GM23338 (cell line): Measurements from ENCODE around the gene RBM42. TPM values are rescaled to one million over a fixed set of nuclear protein-coding genes. Genes with fewer than 3 reads are reported as not detected.

Experiments used
- ATAC-seq: fragments of 200-7000 bp; cut with Tn5 transposase; 3 replicates; pipeline ENCODE4 v1.9.1; 2020
- DNase-seq: peaks from one replicate; pipeline ENCODE4 v3.0.0-alpha.2; 2015; ENCODE audit warnings: low spot score
- H2AFZ ChIP-seq: fragments of 200-600 bp; sonication (generic); 2 replicates; pipeline ENCODE4 v1.8.0; 2016; ENCODE audit warnings: antibody characterized with exemption, mild to moderate bottlenecking, moderate library complexity
- H3F3A ChIP-seq: fragments of 200-600 bp; sonication (generic); replicated peaks from 2 replicates; pipeline ENCODE4 v1.8.0; 2017; ENCODE audit warnings: antibody characterized with exemption, mixed run types, low read depth
- H3K27ac ChIP-seq: fragments of 200-600 bp; sonication (generic); 2 replicates; pipeline ENCODE4 v1.6.1; 2016; ENCODE audit warnings: low read depth
- H3K27me3 ChIP-seq: fragments of 200-600 bp; sonication (generic); 2 replicates; pipeline ENCODE4 v1.8.0; 2016; ENCODE audit warnings: mild to moderate bottlenecking, mixed run types, moderate library complexity; ENCODE audit not compliant: insufficient read depth
- H3K36me3 ChIP-seq: fragments of 200-600 bp; sonication (generic); 2 replicates; pipeline ENCODE4 v1.8.0; 2016; ENCODE audit warnings: mild to moderate bottlenecking; ENCODE audit not compliant: insufficient read depth
- H3K4me1 ChIP-seq: fragments of 200-600 bp; sonication (generic); 2 replicates; pipeline ENCODE4 v1.8.0; 2016; ENCODE audit warnings: mild to moderate bottlenecking, moderate library complexity; ENCODE audit not compliant: insufficient read depth
- H3K4me2 ChIP-seq: fragments of 200-600 bp; sonication (generic); 2 replicates; pipeline ENCODE4 v1.7.1; 2017; ENCODE audit warnings: mixed run types
- H3K4me3 ChIP-seq: fragments of 200-600 bp; sonication (generic); 2 replicates; pipeline ENCODE4 v1.6.1; 2016; ENCODE audit warnings: mixed run types
- H3K79me2 ChIP-seq: fragments of 200-600 bp; sonication (generic); replicated peaks from 2 replicates; pipeline ENCODE4 v1.8.0; 2017; ENCODE audit warnings: mild to moderate bottlenecking; ENCODE audit not compliant: insufficient read depth
- H3K9me2 ChIP-seq: fragments of 200-600 bp; sonication (generic); 2 replicates; pipeline ENCODE4 v1.8.0; 2017; ENCODE audit not compliant: insufficient read depth
- H4K20me1 ChIP-seq: fragments of 200-600 bp; sonication (generic); replicated peaks from 2 replicates; pipeline ENCODE4 v1.8.0; 2017; ENCODE audit warnings: mild to moderate bottlenecking; ENCODE audit not compliant: insufficient read depth
- H3K27ac Mint-ChIP-seq: 2 replicates; pipeline ENCODE4 v1.8.0; 2020; ENCODE audit warnings: inconsistent platforms, mild to moderate bottlenecking, moderate library complexity, mixed read lengths
- H3K27me3 Mint-ChIP-seq: 3 replicates; pipeline ENCODE4 v1.8.0; 2022; ENCODE audit warnings: low read depth, mild to moderate bottlenecking, moderate library complexity, mixed read lengths, inconsistent platforms; ENCODE audit not compliant: insufficient read depth, poor library complexity
- H3K36me3 Mint-ChIP-seq: 3 replicates; pipeline ENCODE4 v1.8.0; 2021; ENCODE audit warnings: low read depth, mild to moderate bottlenecking, inconsistent platforms, moderate library complexity, mixed read lengths
- H3K4me1 Mint-ChIP-seq: 3 replicates; pipeline ENCODE4 v1.8.0; 2020; ENCODE audit warnings: mild to moderate bottlenecking, inconsistent platforms, mixed read lengths
- H3K4me3 Mint-ChIP-seq: 3 replicates; pipeline ENCODE4 v1.8.0; 2021; ENCODE audit warnings: moderate library complexity, mild to moderate bottlenecking, inconsistent platforms, mixed read lengths
- H3K9me3 Mint-ChIP-seq: 3 replicates; pipeline ENCODE4 v1.8.0; 2020; ENCODE audit warnings: moderate library complexity, mild to moderate bottlenecking, inconsistent platforms, mixed read lengths
- CREB1 ChIP-seq: fragments of 250-450 bp; sonication (Bioruptor Pico); IDR thresholded peaks from 2 replicates; pipeline ENCODE4 v1.5.0; 2020; ENCODE audit warnings: low read depth, mild to moderate bottlenecking, moderate library complexity
- CTCF ChIP-seq, 2 experiments: fragments of 200-600 bp in 1 of 2; sonication (generic) in 1 of 2; conservative IDR thresholded peaks; 2 replicates each; pipeline versions ENCODE4 v1.5.1 to v1.6.1; 2016 to 2017; ENCODE audit warnings: antibody characterized with exemption in 2 of 2, low read depth in 2 of 2, mild to moderate bottlenecking in 2 of 2, moderate library complexity in 1 of 2
- EZH2 ChIP-seq: fragments of 200-600 bp; sonication (generic); IDR thresholded peaks from one replicate; pipeline ENCODE4 v1.8.0; 2017; ENCODE audit warnings: antibody characterized with exemption, mild to moderate bottlenecking, low read depth; ENCODE audit not compliant: unreplicated experiment
- EZH2phosphoT487 ChIP-seq: fragments of 200-600 bp; sonication (generic); IDR thresholded peaks from one replicate; pipeline ENCODE4 v1.8.1; 2018; ENCODE audit warnings: antibody characterized with exemption; ENCODE audit not compliant: unreplicated experiment
- JUNB ChIP-seq: IDR thresholded peaks from one replicate; pipeline ENCODE4 v1.6.1; 2016; ENCODE audit warnings: antibody characterized with exemption; ENCODE audit not compliant: unreplicated experiment
- NANOG ChIP-seq: IDR thresholded peaks from 2 replicates; pipeline ENCODE4 v1.6.1; 2016; ENCODE audit warnings: antibody characterized with exemption, borderline replicate concordance
- POLR2AphosphoS5 ChIP-seq: IDR thresholded peaks from 2 replicates; pipeline ENCODE4 v1.6.1; 2016; ENCODE audit warnings: antibody characterized with exemption, low read depth
- STAT1 ChIP-seq: IDR thresholded peaks from one replicate; pipeline ENCODE4 v1.6.1; 2016; ENCODE audit warnings: antibody characterized with exemption; ENCODE audit not compliant: unreplicated experiment
- ZNF114 ChIP-seq: fragments of 250-450 bp; sonication (Bioruptor Pico); IDR thresholded peaks from 2 replicates; pipeline ENCODE4 v1.5.0; 2020; ENCODE audit warnings: mild to moderate bottlenecking, moderate library complexity
- ZNF331 ChIP-seq: fragments of 250-450 bp; sonication (Bioruptor Pico); IDR thresholded peaks from 2 replicates; pipeline ENCODE4 v1.5.0; 2020; ENCODE audit warnings: low read depth, mild to moderate bottlenecking, moderate library complexity
- polyA plus RNA-seq: library from polyadenylated mRNA; unstranded; fragments of >200 nt; fragmentation: Nextera tagmentation; extraction: Ambion mirVana; gene quantifications from 2 replicates; pipeline ENCODE4 v1.2.1, GENCODE V29; 2016
- total RNA-seq: library from RNA; depleted of rRNA; stranded (reverse); fragments of >200 nt; shearing (Covaris generic); gene quantifications from 2 replicates; pipeline ENCODE4 v1.2.3, GENCODE V29; 2014
- TF ChIP-seq, protein P1 (sequence below): IDR thresholded peaks from one replicate; pipeline ENCODE4 v1.6.1; 2018; ENCODE audit warnings: antibody characterized with exemption; ENCODE audit not compliant: unreplicated experiment
- TF ChIP-seq, protein P2 (sequence below): fragments of 250-450 bp; sonication (Bioruptor Pico); IDR thresholded peaks from 2 replicates; pipeline ENCODE4 v1.5.0; 2020; ENCODE audit warnings: mild to moderate bottlenecking, moderate library complexity
- TF ChIP-seq, protein P3 (sequence below): IDR thresholded peaks from 2 replicates; pipeline ENCODE4 v1.6.1; 2016; ENCODE audit warnings: antibody characterized with exemption

Gene RBM42
- total and polyA plus RNA-seq, 2 experiments from 2014 or later = 74.7 to 82.9 TPM

DNA sequence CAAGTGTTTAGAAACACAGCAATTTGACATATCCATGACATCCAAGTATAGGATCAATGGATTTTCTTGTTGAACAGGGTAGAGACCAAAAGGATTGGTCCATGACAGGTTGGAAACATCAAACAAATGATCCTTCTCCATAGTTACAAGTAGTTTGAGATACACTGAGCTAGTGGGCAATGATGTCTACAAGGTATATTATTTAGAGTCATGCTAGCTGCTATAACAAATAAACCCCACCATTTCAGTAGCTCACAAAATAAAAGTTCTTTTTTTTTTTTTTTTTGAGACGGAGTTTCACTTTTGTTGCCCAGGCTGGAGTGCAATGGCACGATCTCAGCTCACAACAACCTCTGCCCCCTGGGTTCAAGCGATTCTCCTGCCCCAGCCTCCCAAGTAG lies 21.2 kb upstream of the RBM42 start:
- Histone ChIP-seq H3K27me3 (no peaks in the 10 kb centered on the region), H3K27ac (no peak overlapping the region), H3K4me1 (no peaks in the 10 kb centered on the region), H4K20me1 (no peaks in the 10 kb centered on the region), H3F3A (no peaks in the 10 kb centered on the region), H3K4me3 (no peak overlapping the region), H3K4me2 (no peak overlapping the region), H2AFZ (no peak overlapping the region), H3K79me2 (no peaks in the 10 kb centered on the region), H3K9me2 (no peaks in the 10 kb centered on the region), H3K36me3 (no peaks in the 10 kb centered on the region; the same call in none of the 2 replicates)
- TF ChIP-seq ZNF114 (CRISPR knock-in tag) = no peak
- TF ChIP-seq JUNB = no peak
- TF ChIP-seq, protein P1, sequence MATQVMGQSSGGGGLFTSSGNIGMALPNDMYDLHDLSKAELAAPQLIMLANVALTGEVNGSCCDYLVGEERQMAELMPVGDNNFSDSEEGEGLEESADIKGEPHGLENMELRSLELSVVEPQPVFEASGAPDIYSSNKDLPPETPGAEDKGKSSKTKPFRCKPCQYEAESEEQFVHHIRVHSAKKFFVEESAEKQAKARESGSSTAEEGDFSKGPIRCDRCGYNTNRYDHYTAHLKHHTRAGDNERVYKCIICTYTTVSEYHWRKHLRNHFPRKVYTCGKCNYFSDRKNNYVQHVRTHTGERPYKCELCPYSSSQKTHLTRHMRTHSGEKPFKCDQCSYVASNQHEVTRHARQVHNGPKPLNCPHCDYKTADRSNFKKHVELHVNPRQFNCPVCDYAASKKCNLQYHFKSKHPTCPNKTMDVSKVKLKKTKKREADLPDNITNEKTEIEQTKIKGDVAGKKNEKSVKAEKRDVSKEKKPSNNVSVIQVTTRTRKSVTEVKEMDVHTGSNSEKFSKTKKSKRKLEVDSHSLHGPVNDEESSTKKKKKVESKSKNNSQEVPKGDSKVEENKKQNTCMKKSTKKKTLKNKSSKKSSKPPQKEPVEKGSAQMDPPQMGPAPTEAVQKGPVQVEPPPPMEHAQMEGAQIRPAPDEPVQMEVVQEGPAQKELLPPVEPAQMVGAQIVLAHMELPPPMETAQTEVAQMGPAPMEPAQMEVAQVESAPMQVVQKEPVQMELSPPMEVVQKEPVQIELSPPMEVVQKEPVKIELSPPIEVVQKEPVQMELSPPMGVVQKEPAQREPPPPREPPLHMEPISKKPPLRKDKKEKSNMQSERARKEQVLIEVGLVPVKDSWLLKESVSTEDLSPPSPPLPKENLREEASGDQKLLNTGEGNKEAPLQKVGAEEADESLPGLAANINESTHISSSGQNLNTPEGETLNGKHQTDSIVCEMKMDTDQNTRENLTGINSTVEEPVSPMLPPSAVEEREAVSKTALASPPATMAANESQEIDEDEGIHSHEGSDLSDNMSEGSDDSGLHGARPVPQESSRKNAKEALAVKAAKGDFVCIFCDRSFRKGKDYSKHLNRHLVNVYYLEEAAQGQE = no peak
- no peak for TF ChIP-seq CREB1 (CRISPR knock-in tag)
- TF ChIP-seq EZH2phosphoT487 = no peak
- no peak for TF ChIP-seq EZH2
- TF ChIP-seq, protein P2, sequence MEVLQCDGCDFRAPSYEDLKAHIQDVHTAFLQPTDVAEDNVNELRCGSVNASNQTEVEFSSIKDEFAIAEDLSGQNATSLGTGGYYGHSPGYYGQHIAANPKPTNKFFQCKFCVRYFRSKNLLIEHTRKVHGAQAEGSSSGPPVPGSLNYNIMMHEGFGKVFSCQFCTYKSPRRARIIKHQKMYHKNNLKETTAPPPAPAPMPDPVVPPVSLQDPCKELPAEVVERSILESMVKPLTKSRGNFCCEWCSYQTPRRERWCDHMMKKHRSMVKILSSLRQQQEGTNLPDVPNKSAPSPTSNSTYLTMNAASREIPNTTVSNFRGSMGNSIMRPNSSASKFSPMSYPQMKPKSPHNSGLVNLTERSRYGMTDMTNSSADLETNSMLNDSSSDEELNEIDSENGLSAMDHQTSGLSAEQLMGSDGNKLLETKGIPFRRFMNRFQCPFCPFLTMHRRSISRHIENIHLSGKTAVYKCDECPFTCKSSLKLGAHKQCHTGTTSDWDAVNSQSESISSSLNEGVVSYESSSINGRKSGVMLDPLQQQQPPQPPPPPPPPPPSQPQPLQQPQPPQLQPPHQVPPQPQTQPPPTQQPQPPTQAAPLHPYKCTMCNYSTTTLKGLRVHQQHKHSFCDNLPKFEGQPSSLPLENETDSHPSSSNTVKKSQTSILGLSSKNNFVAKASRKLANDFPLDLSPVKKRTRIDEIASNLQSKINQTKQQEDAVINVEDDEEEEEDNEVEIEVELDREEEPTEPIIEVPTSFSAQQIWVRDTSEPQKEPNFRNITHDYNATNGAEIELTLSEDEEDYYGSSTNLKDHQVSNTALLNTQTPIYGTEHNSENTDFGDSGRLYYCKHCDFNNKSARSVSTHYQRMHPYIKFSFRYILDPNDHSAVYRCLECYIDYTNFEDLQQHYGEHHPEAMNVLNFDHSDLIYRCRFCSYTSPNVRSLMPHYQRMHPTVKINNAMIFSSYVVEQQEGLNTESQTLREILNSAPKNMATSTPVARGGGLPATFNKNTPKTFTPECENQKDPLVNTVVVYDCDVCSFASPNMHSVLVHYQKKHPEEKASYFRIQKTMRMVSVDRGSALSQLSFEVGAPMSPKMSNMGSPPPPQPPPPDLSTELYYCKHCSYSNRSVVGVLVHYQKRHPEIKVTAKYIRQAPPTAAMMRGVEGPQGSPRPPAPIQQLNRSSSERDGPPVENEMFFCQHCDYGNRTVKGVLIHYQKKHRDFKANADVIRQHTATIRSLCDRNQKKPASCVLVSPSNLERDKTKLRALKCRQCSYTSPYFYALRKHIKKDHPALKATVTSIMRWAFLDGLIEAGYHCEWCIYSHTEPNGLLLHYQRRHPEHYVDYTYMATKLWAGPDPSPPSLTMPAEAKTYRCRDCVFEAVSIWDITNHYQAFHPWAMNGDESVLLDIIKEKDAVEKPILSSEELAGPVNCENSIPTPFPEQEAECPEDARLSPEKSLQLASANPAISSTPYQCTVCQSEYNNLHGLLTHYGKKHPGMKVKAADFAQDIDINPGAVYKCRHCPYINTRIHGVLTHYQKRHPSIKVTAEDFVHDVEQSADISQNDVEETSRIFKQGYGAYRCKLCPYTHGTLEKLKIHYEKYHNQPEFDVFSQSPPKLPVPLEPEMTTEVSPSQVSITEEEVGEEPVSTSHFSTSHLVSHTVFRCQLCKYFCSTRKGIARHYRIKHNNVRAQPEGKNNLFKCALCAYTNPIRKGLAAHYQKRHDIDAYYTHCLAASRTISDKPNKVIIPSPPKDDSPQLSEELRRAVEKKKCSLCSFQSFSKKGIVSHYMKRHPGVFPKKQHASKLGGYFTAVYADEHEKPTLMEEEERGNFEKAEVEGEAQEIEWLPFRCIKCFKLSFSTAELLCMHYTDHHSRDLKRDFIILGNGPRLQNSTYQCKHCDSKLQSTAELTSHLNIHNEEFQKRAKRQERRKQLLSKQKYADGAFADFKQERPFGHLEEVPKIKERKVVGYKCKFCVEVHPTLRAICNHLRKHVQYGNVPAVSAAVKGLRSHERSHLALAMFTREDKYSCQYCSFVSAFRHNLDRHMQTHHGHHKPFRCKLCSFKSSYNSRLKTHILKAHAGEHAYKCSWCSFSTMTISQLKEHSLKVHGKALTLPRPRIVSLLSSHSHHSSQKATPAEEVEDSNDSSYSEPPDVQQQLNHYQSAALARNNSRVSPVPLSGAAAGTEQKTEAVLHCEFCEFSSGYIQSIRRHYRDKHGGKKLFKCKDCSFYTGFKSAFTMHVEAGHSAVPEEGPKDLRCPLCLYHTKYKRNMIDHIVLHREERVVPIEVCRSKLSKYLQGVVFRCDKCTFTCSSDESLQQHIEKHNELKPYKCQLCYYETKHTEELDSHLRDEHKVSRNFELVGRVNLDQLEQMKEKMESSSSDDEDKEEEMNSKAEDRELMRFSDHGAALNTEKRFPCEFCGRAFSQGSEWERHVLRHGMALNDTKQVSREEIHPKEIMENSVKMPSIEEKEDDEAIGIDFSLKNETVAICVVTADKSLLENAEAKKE = no peak
- no peak for TF ChIP-seq CTCF (conservative IDR thresholded peaks at IDR 0.05; ENCODE audit: low read depth in 2 of 2)
- TF ChIP-seq, protein P3, sequence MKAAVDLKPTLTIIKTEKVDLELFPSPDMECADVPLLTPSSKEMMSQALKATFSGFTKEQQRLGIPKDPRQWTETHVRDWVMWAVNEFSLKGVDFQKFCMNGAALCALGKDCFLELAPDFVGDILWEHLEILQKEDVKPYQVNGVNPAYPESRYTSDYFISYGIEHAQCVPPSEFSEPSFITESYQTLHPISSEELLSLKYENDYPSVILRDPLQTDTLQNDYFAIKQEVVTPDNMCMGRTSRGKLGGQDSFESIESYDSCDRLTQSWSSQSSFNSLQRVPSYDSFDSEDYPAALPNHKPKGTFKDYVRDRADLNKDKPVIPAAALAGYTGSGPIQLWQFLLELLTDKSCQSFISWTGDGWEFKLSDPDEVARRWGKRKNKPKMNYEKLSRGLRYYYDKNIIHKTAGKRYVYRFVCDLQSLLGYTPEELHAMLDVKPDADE = no peak
- TF ChIP-seq POLR2AphosphoS5 = no peak
- TF ChIP-seq STAT1 = no peak
- TF ChIP-seq NANOG = no peak
- no peak for TF ChIP-seq ZNF331
- no peak overlapping the region for H3K27ac Mint-ChIP-seq
- peaks cover 14% of the 10 kb centered on the region for H3K27me3 Mint-ChIP-seq
- ATAC-seq = no peak
- peaks cover 7% of the 10 kb centered on the region; the same call in 2 of the 3 replicates for H3K36me3 Mint-ChIP-seq
- no peak overlapping the region for H3K4me3 Mint-ChIP-seq
- peaks cover 37% of the 10 kb centered on the region for H3K9me3 Mint-ChIP-seq
- no peak for DNase-seq
- 0 out of 3 replicates have a peak, but pooled peaks cover 5% of the 10 kb centered on the region for H3K4me1 Mint-ChIP-seq
